Ascending aorta (tissue), 2 donors: ENCODE results near the gene ADAM22. TPM values are rescaled to one million over a fixed set of nuclear protein-coding genes. Genes with fewer than 3 reads are reported as not detected.

ENCODE experiments used
- DNase-seq, 2 donors: peaks; one replicate each; pipeline ENCODE4 v3.0.0-alpha.2; 2019; ENCODE audit warnings: low spot score in 2 of 2
- H3K27ac ChIP-seq, 2 donors: fragments of 200-600 bp; sonication (generic); one replicate each; pipeline ENCODE4 v1.5.1; 2016 to 2017; ENCODE audit warnings: mild to moderate bottlenecking in 1 of 2
- H3K27me3 ChIP-seq: fragments of 200-600 bp; sonication (generic); one replicate; pipeline ENCODE4 v1.5.1; 2017
- H3K36me3 ChIP-seq, 2 donors: fragments of 200-600 bp; sonication (generic); one replicate each; pipeline ENCODE4 v1.5.1; 2016
- H3K4me1 ChIP-seq, 2 donors: fragments of 200-600 bp; sonication (generic); one replicate each; pipeline ENCODE4 v1.5.1; 2016 to 2017; ENCODE audit warnings: mild to moderate bottlenecking in 1 of 2
- H3K4me3 ChIP-seq, 2 donors: fragments of 200-600 bp; sonication (generic); one replicate each; pipeline ENCODE4 v1.5.1; 2016 to 2017; ENCODE audit warnings: mild to moderate bottlenecking in 1 of 2
- H3K9me3 ChIP-seq, 2 donors: fragments of 200-600 bp; sonication (generic); one replicate each; pipeline ENCODE4 v1.5.1; 2016
- CTCF ChIP-seq, 3 experiments: fragments of 200-600 bp in 2 of 3; fragments of 450-650 bp in 1 of 3; sonication (generic) in 2 of 3; IDR thresholded peaks; one replicate each; pipeline ENCODE4 v1.5.1; 2016 to 2019; ENCODE audit warnings: antibody characterized with exemption in 3 of 3, mild to moderate bottlenecking in 1 of 3, moderate library complexity in 1 of 3
- intact Hi-C: fragments of 100-400 bp; cut with DNase I; formaldehyde crosslinking; loops from one replicate; pipeline ENCODE4 v1.15.1; 2023
- total RNA-seq: library from RNA; depleted of rRNA; stranded (reverse); fragments of >200 nt; gene quantifications from one replicate; pipeline ENCODE4 v1.1.0, GENCODE V29; 2016

Gene ADAM22
- total RNA-seq, 1 donor from 2014 or later, result 0.85 TPM

DNA sequence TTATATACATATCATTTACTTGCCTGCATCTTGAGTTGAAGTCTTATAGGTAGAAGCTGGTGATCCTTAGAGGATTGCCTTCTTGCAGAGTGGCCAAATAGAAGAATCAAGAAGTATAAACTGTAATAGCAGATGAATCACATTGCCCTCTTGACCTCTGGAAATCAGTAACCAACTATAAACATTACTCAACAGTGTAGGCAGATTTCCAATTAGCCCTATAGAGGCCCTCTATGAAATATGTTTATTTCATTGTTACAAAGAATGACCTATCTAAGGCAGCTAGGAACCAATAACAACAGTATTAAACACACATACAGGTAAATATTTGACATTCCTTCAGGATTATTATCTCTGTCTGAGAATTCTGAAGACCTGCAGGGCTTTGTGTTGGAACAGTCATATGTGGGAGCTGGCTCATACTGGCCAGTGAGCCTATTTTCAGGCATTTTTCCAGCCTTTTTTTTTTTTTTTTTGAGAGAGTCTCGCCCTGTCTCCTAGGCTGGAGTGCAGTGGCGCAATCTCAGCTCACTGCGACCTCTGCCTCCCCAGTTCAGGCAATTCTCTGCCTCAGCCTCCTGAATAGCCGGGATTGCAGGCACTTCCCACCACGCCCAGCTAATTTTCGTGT is 292.9 kb downstream of the ADAM22 start:
- Histone ChIP-seq H3K27ac (no peak overlapping the region), H3K9me3 (peaks cover 0 to 4% of the 10 kb centered on the region in 2 donors), H3K4me1 (no peaks in the 10 kb centered on the region), H3K36me3 (no peaks in the 10 kb centered on the region), H3K4me3 (no peak overlapping the region), H3K27me3 (no peaks in the 10 kb centered on the region)
- DNase-seq, result no peak
- intact Hi-C loops, result no loop called here
- no peak for TF ChIP-seq CTCF (IDR thresholded peaks at IDR 0.05)

DNA sequence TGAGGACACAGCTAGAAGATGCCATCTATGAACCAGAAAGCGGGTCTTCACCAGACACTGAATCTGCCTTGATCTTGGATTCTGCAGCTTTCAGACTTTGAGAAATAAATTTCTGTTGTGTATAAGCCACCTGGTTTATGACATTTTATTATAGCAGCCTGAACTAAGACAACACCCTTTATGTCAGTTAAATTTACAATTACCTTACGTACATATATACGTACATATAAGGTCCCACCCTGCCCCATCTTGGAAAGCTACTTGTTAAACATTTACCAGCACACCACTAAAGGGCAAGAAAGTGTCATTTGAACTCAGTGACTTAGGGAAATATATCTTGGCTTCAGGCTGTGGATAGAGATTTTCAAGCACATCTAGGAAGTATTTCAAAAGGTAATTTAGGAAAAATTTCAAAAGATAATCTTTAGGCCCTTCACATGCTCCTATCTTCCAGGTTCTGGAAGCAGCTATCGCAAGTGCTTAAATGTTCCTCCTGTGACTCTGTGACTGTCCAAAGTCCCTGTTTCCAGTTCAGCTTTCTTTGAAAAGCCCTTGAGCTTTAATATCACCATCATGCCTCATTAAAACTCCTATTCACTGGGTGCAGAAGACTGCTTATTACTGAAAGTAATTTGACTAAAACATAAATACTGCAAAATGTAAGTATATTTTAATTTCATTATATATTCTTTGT is 295.4 kb downstream of the ADAM22 start:
- H3K4me1 ChIP-seq, result no peaks in the 10 kb centered on the region
- intact Hi-C loops, result no loop called here
- H3K27ac ChIP-seq, result no peak overlapping the region
- no peaks in the 10 kb centered on the region for H3K27me3 ChIP-seq
- peaks cover 0 to 4% of the 10 kb centered on the region in 2 donors for H3K9me3 ChIP-seq
- no peak overlapping the region for H3K4me3 ChIP-seq
- TF ChIP-seq CTCF (IDR thresholded peaks at IDR 0.05), result no peak
- no peaks in the 10 kb centered on the region for H3K36me3 ChIP-seq
- no peak for DNase-seq

DNA sequence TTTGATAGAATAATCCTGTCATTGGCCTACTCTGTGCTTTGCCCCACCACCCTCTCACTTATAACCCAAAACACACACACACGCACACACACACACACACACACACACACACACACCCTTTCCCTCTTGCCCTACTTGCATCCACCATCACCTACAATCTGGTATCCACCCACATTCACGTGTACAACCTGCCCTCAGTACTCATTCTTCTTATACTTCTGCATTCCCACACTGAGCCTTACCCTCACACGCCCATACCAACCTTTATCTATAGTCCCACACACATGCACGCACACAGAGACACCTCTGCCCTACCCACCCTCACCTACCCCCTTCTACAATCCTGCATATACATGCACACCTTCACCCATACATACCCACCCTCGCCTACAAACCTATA is 296.6 kb downstream of the ADAM22 start:
- Histone ChIP-seq H3K4me3 (no peak overlapping the region), H3K36me3 (no peaks in the 10 kb centered on the region), H3K27me3 (no peaks in the 10 kb centered on the region), H3K27ac (no peak overlapping the region), H3K9me3 (peaks cover 0 to 4% of the 10 kb centered on the region in 2 donors), H3K4me1 (no peaks in the 10 kb centered on the region)
- no peak for TF ChIP-seq CTCF (IDR thresholded peaks at IDR 0.05)
- intact Hi-C loops, result no loop called here
- DNase-seq, result no peak

DNA sequence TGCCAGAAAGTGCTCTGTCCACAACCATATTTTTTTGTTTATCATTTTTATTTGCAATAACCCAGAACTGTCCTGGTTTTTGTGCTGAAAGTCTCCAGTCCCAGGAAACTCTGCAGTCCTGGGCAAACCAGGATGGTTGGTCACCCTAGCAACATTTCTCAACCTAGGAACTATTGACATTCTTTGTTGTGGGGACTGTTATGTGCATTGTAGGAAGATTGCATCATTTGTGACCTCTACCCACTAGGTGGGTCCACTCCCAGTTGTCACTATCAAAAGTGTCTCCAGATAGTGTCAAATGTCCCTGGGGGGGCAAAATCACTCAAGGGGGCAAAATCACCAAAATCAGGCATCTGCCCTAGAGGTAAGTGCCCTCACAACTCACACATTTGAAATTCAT is 299.8 kb downstream of the ADAM22 start:
- DNase-seq, result no peak
- intact Hi-C loops, result no loop called here
- peaks cover 0 to 4% of the 10 kb centered on the region in 2 donors for H3K9me3 ChIP-seq

GRCh38 chr7:88239852-88240251 is 305.8 kb downstream of the ADAM22 start:
- DNase-seq, result no peak
- H3K27ac ChIP-seq, result no peak overlapping the region
- H3K4me1 ChIP-seq, result no peaks in the 10 kb centered on the region
- no peaks in the 10 kb centered on the region for H3K9me3 ChIP-seq
- H3K36me3 ChIP-seq, result no peaks in the 10 kb centered on the region
- intact Hi-C loops, result loop anchor here (5.0 kb wide), 1 partner anchor 117 kb away; no protein-coding TSS in a partner anchor
- H3K27me3 ChIP-seq, result no peaks in the 10 kb centered on the region
- H3K4me3 ChIP-seq, result no peak overlapping the region
- no peak for TF ChIP-seq CTCF (IDR thresholded peaks at IDR 0.05)

More for the DNA sequence above, 299.8 kb downstream of the ADAM22 start:
- Histone ChIP-seq H3K4me3 (no peak overlapping the region), H3K36me3 (no peaks in the 10 kb centered on the region), H3K27me3 (no peaks in the 10 kb centered on the region), H3K4me1 (no peaks in the 10 kb centered on the region), H3K27ac (no peak overlapping the region)
- TF ChIP-seq CTCF (IDR thresholded peaks at IDR 0.05), result no peak
